ENCODE results near the gene NEDD4L. TPM values are rescaled to one million over a fixed set of nuclear protein-coding genes. Genes with fewer than 3 reads are reported as not detected.

The NEDD4L gene
- total RNA-seq, 2 donors from 2014 or later = 149 to 212 TPM

DNA sequence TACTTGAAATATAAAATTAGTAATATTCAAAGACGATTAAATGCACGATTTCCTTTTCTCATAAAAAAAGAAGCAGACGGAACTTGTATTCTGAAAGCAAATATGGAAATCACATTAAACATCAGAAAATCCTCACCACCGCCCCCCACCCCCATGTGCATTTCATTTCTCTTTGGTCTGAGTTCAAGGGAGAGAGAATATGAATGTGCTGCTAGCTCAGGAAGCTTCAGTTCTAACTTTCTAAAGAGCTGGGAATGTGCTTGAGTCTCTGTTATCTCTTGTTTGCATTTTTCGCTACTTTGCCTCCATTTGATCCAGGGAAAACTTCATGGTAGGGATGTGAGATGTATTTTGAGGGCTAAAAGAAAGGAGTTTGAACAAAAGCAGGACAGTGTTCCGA lies 143.6 kb downstream of the NEDD4L start:
- Histone ChIP-seq H3K27me3 (no peaks in the 10 kb centered on the region), H3K36me3 (no peaks in the 10 kb centered on the region), H3K9me3 (no peaks in the 10 kb centered on the region), H3K27ac (no peak overlapping the region), H3K4me1 (no peaks in the 10 kb centered on the region), H3K9ac (ENCODE audit: low read depth in 2 of 2, low read length in 2 of 2) (no peak overlapping the region), H3K4me3 (no peak overlapping the region)
- intact Hi-C loops (cut with DNase I) = no loop called here
- no peak for TF ChIP-seq CTCF (IDR thresholded peaks at IDR 0.05)
- no peak for DNase-seq

GRCh38 chr18:58188996-58189395 lies 145.0 kb downstream of the NEDD4L start:
- H3K36me3 ChIP-seq = no peaks in the 10 kb centered on the region
- intact Hi-C loops (cut with DNase I) = no loop called here
- no peaks in the 10 kb centered on the region for H3K4me1 ChIP-seq
- no peak overlapping the region for H3K9ac ChIP-seq (ENCODE audit: low read depth in 2 of 2, low read length in 2 of 2)
- H3K9me3 ChIP-seq = no peaks in the 10 kb centered on the region
- TF ChIP-seq CTCF (IDR thresholded peaks at IDR 0.05) = no peak
- no peaks in the 10 kb centered on the region for H3K27me3 ChIP-seq
- no peak for DNase-seq
- H3K27ac ChIP-seq = no peak overlapping the region
- H3K4me3 ChIP-seq = no peak overlapping the region

DNA sequence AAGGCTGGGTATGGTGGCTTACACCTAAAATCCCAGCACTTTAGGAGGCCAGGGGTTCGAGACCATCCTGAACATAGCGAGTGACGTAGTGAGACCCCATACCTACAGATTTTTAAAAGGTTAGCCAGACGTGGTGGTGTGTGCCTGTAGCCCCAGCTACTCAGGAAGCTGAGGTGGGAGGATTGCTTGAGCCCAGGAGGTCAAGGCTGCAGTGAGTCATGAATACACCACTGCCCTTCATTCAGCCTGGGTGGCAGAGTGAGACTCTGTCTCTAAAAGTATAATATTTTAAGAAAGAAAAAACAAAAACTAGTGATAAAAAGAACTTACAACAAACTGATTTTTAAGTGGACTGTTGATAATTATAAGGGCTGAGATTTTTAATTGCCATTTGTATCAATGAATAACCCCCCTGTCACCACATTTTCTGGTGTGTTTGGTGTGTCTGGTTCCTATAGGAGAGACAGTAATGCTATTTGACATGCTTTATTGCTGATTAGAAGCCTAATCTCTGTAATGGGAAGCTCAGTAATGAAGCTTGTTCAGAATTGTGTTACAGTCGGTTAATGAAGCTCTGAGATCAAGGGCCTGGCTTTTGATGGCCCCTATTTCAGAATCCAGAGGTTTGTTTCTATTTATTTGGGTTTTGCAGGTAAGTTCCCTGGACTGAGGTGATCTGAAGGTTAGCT lies 147.0 kb downstream of the NEDD4L start:
- H3K4me1 ChIP-seq = no peaks in the 10 kb centered on the region
- no peaks in the 10 kb centered on the region for H3K9me3 ChIP-seq
- no peaks in the 10 kb centered on the region for H3K36me3 ChIP-seq
- no peak overlapping the region for H3K27ac ChIP-seq
- H3K9ac ChIP-seq (ENCODE audit: low read depth in 2 of 2, low read length in 2 of 2) = no peak overlapping the region
- H3K4me3 ChIP-seq = no peak overlapping the region
- TF ChIP-seq CTCF (IDR thresholded peaks at IDR 0.05) = no peak
- intact Hi-C loops (cut with DNase I) = loop anchor here (5.0 kb wide), 1 partner anchor 131 kb away; no protein-coding TSS in a partner anchor
- H3K27me3 ChIP-seq = no peaks in the 10 kb centered on the region
- DNase-seq = no peak

- Histone ChIP-seq H3K9ac (ENCODE audit: low read depth in 2 of 2, low read length in 2 of 2) (no peak overlapping the region), H3K27me3 (no peaks in the 10 kb centered on the region), H3K4me3 (no peak overlapping the region), H3K27ac (no peak overlapping the region), H3K4me1 (no peaks in the 10 kb centered on the region), H3K36me3 (no peaks in the 10 kb centered on the region), H3K9me3 (no peaks in the 10 kb centered on the region)
- intact Hi-C loops (cut with DNase I) = loop anchor here (5.0 kb wide), 1 partner anchor 131 kb away; no protein-coding TSS in a partner anchor
- TF ChIP-seq CTCF (IDR thresholded peaks at IDR 0.05) = no peak
- no peak for DNase-seq
Measured at GRCh38 chr18:58191626-58192025, 147.6 kb downstream of the NEDD4L start.

- DNase-seq = no peak
Measured at GRCh38 chr18:58192519-58192918, 148.5 kb downstream of the NEDD4L start.

More at GRCh38 chr18:58192519-58192918, 148.5 kb downstream of the NEDD4L start:
- Histone ChIP-seq H3K4me1 (no peaks in the 10 kb centered on the region), H3K27ac (no peak overlapping the region), H3K4me3 (no peak overlapping the region), H3K36me3 (no peaks in the 10 kb centered on the region), H3K9me3 (no peaks in the 10 kb centered on the region), H3K9ac (ENCODE audit: low read depth in 2 of 2, low read length in 2 of 2) (no peak overlapping the region), H3K27me3 (no peaks in the 10 kb centered on the region)
- intact Hi-C loops (cut with DNase I) = loop anchor here (5.0 kb wide), 1 partner anchor 130 kb away; no protein-coding TSS in a partner anchor
- no peak for TF ChIP-seq CTCF (IDR thresholded peaks at IDR 0.05)

All from colonic mucosa (tissue), 4 donors.